UCSD-AML1 (cell line): ENCODE data around the gene POU2F3.

ENCODE experiments used
- DNase-seq: peaks from one replicate; lab custom pipeline; 2025; ENCODE audit not compliant: unreplicated experiment; lab: John Stamatoyannopoulos, UW

POU2F3 gene

DNA sequence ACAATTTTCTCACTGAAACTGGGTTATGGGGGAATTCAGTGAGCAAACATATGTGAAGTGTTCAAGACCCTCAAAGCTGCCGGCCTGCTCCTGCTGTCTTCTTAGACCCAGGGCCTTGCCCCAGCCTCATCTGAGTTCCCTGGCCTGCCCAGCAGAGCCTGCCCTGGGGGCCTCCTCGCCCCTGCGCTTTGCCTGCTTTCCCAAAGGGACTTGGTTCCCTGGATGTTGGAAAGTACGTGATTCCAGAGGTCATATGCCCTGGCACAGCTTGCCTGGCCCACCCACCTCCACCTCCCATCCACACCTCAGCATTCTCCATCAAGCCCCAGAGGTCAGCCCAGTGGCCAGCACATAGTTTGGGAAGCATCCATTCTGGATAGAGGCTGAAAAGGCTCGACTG, 13.7 kb upstream of the POU2F3 start:
- no peak for DNase-seq

DNA sequence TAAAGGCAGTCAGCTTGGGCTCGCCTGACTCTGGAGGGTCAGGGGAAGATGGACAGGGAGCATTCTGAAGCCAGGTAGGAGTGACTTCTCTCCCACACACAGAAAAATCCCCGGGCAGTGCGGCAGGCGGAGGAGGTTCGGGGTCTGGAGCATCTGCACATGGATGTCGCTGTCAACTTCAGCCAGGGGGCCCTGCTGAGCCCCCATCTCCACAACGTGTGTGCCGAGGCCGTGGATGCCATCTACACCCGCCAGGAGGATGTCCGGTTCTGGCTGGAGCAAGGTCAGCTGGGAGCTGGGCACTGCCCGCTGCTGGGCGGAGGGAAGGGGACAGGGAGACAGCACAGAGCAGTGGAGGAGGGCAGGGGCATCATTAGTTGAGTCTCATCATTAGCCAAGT, 13.2 kb upstream of the POU2F3 start:
- DNase-seq: no peak

DNA sequence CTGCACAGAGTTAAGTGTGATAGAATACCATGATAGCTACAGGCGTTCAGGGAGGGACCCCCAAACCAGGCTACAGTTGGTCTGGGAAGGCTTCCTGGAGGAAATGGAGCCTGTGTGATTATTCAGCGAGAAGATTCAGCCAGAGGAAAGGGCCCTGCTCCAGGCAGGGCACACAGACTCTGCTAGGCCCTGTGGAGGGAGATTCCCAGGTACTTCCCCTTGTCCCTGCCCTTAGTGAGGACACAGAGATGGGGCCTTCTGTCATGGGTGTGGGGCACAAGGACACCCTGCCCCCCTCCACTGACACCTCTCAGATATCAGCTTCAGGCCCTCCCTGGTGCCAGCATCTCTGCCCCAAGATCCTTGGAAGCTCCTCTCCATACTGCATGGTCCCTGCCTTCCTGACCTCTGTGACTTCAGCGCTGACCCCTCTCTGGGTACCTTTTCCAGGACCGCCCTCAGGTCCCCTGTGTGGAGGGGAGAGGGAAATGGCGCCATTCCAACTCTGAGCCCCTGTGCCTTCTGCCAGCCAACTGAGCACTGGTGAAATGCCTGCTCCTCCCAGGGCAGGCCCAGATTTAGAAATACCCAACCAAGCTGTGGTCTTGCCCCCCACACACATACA, 12.6 kb upstream of the POU2F3 start:
- DNase-seq: no peak

DNA sequence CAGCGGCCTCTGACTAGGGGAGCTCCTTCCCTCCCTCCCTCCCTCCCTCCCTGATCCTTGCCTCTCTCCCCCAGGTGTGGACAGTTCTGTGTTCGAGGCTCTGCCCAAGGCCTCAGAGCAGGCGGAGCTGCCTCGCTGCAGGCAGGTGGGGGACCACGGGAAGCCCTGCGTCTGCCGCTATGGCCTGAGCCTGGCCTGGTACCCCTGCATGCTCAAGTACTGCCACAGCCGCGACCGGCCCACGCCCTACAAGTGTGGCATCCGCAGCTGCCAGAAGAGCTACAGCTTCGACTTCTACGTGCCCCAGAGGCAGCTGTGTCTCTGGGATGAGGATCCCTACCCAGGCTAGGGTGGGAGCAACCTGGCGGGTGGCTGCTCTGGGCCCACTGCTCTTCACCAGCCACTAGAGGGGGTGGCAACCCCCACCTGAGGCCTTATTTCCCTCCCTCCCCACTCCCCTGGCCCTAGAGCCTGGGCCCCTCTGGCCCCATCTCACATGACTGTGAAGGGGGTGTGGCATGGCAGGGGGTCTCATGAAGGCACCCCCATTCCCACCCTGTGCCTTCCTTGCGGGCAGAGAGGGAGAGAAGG, 11.1 kb upstream of the POU2F3 start:
- no peak for DNase-seq

DNA sequence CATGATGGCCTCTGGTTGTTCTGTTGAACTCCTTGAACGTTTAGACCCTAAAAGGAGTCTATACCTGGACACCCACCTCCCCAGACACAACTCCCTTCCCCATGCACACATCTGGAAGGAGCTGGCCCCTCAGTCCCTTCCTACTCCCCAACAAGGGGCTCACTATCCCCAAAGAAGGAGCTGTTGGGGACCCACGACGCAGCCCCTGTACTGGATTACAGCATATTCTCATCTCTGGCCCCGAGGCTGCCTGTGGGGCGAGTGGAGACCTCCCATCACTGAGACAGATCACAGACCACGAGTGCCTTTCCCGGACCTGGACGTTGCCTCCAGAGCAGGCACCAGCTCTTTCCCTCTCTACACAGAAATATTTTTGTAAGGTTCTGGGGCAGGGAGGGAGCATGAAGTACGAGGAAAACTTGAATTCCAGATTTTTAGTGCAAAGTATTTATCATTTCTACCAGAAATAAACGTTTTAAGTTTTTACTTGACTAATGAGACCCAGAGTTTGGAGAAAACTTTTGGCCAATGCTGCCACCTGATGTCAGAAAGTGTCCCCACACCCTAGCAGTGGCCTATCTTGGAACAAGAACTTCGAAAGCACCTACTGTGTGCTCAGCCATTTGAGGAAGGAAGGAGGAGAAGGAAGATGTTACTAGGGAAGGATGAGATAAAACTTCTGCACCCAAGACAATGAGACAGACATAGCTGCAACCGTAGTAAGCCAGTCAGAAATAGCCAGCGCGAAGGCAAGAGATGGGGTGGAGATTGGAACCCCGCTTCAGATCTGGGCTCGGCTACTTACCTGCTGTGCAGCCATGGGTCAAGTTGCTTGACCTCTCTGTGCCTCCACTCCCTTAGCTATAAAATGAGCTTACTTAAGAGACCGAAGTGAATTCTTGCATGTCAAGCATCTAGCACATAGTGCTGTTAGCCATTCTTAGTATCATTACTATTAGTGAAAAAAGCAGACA, 10.2 kb upstream of the POU2F3 start:
- no peak for DNase-seq

DNA sequence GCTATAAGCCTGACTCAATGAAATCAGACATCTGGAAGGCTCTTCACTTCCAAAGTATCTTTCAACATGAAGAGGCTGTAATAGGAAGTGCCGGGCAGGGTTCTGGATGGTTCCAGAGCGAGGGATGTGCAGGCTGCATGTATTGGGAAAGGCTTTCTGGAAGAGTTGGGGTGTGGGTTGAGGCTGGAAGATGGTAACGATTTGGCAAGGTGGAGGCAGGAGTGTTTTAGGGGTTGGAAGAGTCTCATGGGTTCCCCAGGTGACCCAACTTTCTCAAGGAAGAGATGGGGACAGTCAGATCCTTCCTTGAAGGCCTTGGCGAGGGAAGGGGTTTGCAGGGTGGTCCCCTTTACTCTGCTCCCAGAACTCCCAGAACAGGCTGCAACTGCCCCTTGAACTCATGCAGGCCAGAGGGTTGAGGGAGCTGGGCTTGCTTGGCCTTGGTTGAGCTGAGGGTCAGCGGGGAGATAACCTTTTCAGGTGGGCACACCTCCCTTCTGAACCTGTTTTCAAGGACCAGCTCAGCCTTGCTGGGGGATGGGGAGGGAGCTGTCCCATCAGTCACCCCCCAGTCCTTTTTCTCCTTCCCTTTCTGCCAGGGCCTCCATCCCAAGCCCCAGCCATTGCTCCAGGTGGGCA, 9.4 kb upstream of the POU2F3 start:
- no peak for DNase-seq

DNA sequence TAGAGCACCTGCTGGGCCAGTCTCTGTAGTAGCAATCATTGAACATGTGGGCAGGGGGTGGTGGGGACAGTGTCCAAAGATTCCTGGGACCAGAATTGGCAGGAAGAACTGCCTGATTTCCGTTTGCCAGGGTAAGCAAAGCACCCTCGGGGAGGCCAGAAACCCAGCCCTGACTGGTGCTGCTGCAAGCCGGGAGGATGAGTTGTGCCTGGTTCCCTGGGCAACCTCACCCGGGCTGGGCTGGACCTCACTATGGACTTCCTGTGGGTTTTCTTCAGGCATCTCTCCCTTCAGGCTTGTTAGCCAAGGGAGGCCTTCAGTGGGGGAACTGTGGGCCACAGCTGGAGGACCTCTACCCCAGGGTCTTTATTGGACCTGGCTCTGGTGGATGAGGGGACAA, 8.0 kb upstream of the POU2F3 start:
- DNase-seq: no peak

DNA sequence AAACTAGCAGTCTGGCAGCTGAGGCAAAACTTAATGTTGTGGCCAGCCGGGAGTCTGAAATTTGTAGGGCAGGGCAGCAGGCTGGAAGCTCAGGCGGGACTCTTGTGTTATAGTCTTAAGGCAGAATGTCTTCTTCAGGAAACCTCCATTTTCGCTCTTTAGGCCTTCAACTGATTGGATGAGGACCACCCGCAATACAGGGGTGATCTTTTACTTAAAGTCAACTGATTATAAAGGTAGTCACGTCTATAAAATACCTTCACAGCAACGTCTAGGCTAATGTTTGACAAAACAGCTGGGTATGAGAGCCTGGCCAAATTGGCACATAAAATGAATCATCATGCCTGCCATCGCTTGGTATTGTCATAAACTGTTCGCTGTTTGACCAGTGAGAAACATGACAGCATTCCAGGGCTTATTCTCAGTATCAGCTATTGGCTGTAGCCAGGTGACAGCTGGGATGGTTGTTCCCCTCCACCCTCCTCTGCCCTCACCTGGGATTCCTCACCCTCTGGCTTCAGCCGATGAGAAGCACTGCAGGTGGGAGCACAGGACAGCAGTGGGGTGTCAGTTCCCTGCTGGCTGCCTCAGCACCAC, 6.6 kb upstream of the POU2F3 start:
- no peak for DNase-seq

DNA sequence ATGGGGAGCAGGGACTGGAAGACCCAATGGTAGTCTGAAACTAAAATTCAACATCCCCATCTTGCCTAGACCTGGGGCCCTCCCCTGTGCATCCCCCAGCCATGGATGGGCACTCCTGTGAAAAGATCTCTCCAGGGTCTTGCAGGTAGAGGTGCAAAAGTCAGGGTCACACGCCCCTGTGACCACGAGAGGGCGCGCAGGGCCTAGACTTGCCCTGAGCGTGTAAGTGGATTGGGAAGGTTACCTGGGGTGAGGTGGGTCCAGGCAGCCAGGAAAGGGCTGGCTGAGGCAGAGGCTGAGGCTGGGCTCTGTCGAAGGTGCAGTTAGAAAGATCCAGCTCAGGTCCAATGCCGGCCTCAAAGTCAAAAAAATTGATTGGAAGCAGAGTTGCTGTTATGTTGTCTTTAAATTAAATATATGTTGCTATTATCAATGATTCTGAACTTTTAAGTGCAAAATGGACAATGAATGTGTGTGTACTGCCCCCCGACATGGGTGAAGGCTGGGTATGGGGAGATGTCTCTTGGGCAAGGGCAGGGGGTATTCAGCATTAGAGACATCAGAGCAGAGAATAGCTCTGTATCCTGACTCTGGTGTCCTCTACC, 4.8 kb upstream of the POU2F3 start:
- peak; percentile 57 for DNase-seq

DNA sequence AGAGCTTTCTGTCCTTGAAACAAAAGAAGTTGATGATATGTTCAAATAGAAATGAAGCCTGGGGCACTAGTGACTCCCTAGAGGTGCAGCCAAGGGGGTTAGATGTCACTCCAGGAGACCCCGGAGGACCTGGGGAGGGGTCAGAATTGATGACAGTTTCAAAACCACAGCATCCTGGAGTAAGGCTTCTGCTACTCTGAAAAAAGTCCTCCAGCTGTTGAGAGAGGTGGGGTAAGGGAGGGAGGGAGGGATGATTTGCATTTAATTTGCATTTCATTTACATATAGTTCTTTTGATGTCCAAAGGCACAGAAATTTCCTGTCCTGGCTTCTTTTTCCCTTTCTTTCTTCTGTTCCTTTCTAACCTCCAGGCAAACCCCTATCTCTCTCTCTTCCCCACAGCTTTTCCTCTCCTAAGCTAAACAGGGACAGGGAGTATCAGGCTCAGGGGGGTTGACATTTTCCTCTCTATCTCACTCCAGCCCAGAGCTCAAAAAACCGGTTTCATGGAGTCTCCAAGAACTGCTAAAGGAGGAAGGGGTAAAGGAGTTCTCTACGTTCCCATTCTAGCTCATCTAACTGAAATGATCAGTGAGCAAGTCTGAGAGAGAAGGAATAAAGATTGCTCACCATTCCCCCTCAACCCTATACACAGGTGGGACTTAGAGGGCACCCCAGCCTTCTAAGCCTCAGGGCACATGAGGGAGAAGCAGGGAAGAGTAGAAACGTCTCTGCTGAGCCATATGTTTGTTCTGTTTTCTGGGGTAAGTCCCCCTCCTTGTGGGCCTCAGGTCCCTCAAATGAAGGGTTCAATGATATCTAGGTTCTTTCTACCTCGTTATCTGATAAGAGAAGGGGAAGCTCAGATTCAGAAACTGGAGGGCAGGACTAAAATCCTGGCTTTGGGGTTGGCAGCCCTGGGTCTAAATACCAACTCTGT, 3.5 kb upstream of the POU2F3 start:
- DNase-seq: no peak

DNA sequence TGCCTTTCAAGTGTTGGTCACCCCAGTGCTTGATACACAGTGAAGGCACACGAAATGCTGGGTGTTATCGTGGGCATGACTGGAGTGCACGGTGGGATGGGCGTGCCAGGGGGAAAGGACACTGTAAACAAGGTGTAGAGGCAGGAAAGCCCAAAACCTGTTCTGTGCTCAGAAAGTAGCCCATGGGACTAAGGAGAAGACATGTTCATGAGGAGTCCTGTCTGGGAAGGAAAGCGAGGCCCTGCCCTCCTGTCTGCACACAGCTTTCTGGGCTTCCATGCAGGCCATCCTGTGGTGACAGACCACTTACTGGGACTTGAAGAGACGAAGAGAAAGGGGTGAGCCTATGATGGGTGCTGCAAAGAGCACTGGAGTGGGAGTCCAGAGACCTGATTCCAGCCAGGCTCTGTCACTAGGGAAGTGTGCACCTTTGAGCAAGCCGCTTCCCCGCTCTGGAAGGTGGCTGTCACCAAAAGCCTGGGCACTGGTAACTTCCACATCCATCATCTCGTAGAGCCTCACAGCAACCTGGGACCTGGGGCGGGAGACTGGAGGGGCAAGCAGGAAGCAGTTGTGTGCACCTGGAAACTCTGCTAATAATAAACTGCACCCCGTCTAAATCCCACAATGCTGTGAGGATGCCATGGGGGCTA, 846 bp upstream of the POU2F3 start:
- DNase-seq: no peak

DNA sequence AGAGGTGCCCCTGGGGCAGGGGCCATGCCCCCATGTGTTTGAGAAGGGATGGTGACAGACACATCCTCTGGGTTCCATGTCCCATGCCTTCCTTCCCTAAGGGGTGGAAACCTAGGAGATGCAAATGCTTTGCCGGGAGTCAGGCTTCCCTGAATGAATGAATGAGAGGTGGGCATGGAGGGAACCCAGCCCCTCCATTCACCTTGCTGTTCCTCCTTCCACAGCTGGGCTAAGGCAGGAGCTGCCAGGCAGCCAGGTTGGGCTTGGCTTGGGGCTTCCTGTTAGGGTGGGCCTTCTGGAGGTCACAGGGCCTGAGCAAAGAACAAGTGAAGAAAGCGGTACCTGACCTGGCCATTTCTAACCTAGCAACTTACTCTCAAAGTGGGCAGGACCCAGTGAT, 926 bp downstream of the POU2F3 start:
- DNase-seq: no peak

DNA sequence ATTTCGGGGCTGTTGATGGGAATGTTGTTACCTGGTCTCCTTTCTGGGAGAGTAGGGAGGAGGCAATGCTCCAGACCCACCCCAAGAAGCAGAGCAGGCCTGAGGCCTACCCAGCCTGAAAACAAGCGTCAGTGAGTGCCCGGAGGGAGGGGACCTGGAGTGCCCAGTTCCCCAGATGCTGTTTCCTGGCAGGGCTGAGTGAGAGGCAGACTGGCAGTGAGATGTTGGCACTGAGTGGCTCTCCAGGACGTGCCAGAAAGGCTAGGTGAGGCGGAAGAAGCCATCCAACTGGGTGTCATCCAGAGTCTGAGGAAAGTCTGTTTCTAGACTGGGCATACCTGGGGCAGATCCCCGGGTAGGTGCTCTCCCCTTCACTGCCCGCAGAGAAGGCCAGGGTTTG, 1.3 kb downstream of the POU2F3 start:
- DNase-seq: no peak

DNA sequence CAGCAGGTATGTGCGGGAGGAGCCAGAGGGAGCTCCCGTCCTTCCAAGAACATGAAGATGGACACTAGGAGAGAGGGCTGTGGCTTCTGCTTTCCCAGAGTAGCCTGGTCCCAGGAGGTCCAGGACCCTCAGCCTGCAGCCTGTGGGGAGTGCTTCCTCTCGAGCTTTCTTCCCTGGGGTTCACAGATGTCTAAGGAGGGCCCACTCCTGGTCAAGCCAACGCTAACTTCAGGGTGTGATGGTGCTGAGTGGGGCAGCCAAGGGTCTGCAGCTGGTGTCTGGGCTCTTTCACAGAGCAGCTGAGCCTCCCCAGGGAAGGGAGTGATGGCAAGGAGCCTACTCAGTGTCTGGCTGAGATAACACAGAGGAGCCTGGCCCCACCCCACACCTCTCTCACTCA, 3.3 kb downstream of the POU2F3 start:
- no peak for DNase-seq

DNA sequence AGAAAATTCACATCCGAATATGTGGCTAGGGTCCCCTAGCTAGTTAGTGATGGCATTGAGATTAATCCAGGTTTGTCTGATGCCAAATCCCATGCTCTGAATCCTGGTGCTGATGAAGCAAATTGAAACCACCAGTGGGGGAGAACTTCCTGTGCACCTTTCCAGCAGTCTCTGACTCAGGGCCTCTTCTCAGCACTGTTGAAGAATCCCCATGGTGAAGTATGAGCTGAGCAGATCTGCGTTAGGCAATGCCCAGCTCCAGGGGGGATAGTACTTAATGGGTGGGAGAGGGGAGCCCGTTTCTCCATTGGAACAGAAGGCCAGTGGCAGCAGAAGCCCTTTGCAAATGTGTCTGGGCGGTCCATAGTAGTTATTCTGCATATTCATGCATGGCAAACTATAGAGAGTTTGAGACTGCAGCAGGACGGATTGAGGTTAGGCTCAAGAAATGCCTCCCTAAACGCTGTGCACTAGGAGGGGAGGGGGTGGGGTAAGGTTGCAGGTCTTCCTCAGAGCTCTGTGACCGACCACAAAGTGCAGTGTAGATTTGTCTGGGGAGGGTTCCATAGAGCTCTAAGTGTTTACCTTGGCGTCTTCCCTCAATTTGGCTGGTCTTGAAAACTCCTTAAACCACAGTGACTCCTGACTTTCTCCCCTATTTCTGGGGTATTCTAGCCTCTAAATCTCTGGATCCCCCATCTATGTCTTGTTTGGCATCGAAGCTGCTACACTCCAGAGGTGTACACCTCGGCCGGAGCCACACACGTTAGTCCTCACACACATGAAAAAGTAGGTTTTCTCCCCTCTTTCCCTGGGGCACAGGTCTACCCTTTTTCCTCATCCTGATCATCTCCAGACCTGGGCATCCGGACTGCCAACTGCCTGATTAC, 4.8 kb downstream of the POU2F3 start:
- no peak for DNase-seq

DNA sequence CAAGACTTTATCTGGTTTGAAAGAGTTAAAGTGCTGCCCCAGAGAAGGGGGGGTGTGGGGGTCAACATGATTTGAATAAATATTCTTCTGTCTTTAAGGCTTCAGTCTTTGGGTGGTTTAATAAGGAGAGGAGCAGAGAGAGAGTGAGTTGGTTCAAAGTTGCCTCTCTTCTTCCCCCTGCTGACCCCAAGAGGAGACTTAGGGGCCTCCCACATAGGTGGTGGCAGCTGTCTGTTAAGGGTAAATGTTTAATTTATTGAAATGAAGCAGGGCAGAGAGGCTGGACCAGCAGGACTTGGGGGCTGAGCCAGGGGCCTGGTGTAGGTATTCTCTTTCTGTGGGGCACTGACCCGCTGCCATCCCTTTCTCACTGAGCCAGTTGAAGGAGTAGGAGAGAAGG, 5.5 kb downstream of the POU2F3 start:
- DNase-seq: no peak

DNA sequence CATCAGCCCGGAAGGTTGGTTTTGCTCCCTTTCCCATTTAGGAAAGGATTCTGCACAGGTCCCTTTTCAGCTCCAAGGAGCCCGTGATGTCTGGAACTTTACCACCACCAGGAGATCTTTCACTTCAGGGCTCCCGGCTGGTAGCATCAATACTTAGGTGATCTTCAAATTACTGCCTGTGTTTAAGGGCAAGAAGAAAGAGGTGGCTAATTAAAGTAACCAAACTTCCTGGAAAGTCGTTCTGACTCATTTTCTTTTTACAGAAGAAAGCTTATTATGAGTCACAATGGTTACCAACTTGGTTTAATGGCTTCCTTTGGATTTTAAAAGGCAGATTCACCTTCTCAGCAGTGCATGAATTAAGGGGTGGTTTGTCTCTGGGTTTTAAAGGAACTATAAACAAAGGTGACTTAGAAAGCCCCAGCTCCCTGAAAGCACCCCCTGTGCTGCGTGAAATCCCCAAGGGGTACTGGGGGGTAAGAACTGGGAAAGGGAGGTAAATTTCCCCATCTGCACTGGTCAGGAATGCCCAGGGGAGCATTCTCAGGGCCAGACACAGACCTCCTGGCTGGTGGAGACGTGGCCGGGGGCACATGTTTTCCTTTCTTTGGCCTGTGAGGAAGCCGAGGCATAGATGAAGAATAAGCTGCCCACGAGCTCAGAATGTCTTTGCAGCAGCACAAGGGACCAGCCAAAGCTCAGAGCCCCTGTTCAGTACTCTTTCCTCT, 8.8 kb downstream of the POU2F3 start:
- no peak for DNase-seq
